GM23338 (cell line): Measurements from ENCODE around the gene SMAD9.

Experiments used
- CREB1 ChIP-seq: fragments of 250-450 bp; sonication (Bioruptor Pico); IDR thresholded peaks from 2 replicates; pipeline ENCODE4 v1.5.0; 2020; ENCODE audit warnings: low read depth, mild to moderate bottlenecking, moderate library complexity
- CTCF ChIP-seq, 2 experiments: fragments of 200-600 bp in 1 of 2; sonication (generic) in 1 of 2; conservative IDR thresholded peaks; 2 replicates each; pipeline versions ENCODE4 v1.5.1 to v1.6.1; 2016 to 2017; ENCODE audit warnings: antibody characterized with exemption in 2 of 2, low read depth in 2 of 2, mild to moderate bottlenecking in 2 of 2, moderate library complexity in 1 of 2
- EZH2 ChIP-seq: fragments of 200-600 bp; sonication (generic); IDR thresholded peaks from one replicate; pipeline ENCODE4 v1.8.0; 2017; ENCODE audit warnings: antibody characterized with exemption, mild to moderate bottlenecking, low read depth; ENCODE audit not compliant: unreplicated experiment
- EZH2phosphoT487 ChIP-seq: fragments of 200-600 bp; sonication (generic); IDR thresholded peaks from one replicate; pipeline ENCODE4 v1.8.1; 2018; ENCODE audit warnings: antibody characterized with exemption; ENCODE audit not compliant: unreplicated experiment
- JUNB ChIP-seq: IDR thresholded peaks from one replicate; pipeline ENCODE4 v1.6.1; 2016; ENCODE audit warnings: antibody characterized with exemption; ENCODE audit not compliant: unreplicated experiment
- NANOG ChIP-seq: IDR thresholded peaks from 2 replicates; pipeline ENCODE4 v1.6.1; 2016; ENCODE audit warnings: antibody characterized with exemption, borderline replicate concordance
- POLR2AphosphoS5 ChIP-seq: IDR thresholded peaks from 2 replicates; pipeline ENCODE4 v1.6.1; 2016; ENCODE audit warnings: antibody characterized with exemption, low read depth
- REST ChIP-seq: IDR thresholded peaks from one replicate; pipeline ENCODE4 v1.6.1; 2018; ENCODE audit warnings: antibody characterized with exemption; ENCODE audit not compliant: unreplicated experiment

- no peak for TF ChIP-seq CTCF (conservative IDR thresholded peaks at IDR 0.05; ENCODE audit: low read depth in 2 of 2)
- TF ChIP-seq REST: no peak
- no peak for TF ChIP-seq EZH2
- no peak for TF ChIP-seq NANOG
- TF ChIP-seq EZH2phosphoT487: no peak
- no peak for TF ChIP-seq CREB1 (CRISPR knock-in tag)
- TF ChIP-seq POLR2AphosphoS5: no peak
- no peak for TF ChIP-seq JUNB
Measured at GRCh38 chr13:36837354-36838092, 82.5 kb downstream of the SMAD9 start.
